ENCODE measurements around the gene APOO.

APOO gene

GRCh38 chrX:23803931-23804381 is 103.8 kb downstream of the APOO start:
- TF ChIP-seq, protein P1, sequence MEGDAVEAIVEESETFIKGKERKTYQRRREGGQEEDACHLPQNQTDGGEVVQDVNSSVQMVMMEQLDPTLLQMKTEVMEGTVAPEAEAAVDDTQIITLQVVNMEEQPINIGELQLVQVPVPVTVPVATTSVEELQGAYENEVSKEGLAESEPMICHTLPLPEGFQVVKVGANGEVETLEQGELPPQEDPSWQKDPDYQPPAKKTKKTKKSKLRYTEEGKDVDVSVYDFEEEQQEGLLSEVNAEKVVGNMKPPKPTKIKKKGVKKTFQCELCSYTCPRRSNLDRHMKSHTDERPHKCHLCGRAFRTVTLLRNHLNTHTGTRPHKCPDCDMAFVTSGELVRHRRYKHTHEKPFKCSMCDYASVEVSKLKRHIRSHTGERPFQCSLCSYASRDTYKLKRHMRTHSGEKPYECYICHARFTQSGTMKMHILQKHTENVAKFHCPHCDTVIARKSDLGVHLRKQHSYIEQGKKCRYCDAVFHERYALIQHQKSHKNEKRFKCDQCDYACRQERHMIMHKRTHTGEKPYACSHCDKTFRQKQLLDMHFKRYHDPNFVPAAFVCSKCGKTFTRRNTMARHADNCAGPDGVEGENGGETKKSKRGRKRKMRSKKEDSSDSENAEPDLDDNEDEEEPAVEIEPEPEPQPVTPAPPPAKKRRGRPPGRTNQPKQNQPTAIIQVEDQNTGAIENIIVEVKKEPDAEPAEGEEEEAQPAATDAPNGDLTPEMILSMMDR (IDR thresholded peaks at IDR 0.05; ENCODE audit: poor library complexity, severe bottlenecking), result no peak
- no peaks in the 10 kb centered on the region for H3K9me3 ChIP-seq (ENCODE audit: severe bottlenecking)
- H3K27ac ChIP-seq (ENCODE audit: poor library complexity, severe bottlenecking), result peak overlapping the region; percentile 94
- H3K4me3 ChIP-seq (ENCODE audit: severe bottlenecking), result no peak overlapping the region
- H3K36me3 ChIP-seq (ENCODE audit: low read depth), result no peaks in the 10 kb centered on the region
- H3K4me1 ChIP-seq (ENCODE audit: insufficient read depth, poor library complexity, severe bottlenecking), result peaks cover 34% of the 10 kb centered on the region
- peak; percentile 76 for ATAC-seq (ENCODE audit: low read depth)
- no peaks in the 10 kb centered on the region for H3K27me3 ChIP-seq (ENCODE audit: insufficient read depth, poor library complexity, severe bottlenecking)
- peak; percentile 49 for DNase-seq (ENCODE audit: low spot score)

DNA sequence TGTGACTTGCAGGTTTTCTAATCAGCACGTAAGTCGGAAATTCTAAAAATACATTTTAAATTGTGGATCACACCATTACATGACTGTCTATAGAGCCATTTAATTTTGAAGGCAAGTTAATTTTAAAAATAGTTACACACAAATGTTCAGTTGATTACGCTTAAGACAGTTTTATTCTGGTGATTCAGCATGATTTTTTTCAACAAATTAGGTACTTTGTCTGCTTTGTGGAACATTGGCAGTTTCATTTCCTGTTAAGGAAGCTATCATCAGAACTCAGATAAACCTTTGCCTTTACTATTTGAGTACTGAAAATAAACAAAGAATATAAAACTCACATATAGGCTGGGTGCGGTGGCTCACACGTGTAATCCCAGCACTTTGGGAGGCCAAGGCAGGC is 105.3 kb downstream of the APOO start:
- no peaks in the 10 kb centered on the region for H3K9me3 ChIP-seq (ENCODE audit: severe bottlenecking)
- no peaks in the 10 kb centered on the region for H3K27me3 ChIP-seq (ENCODE audit: insufficient read depth, poor library complexity, severe bottlenecking)
- no peak overlapping the region for H3K4me3 ChIP-seq (ENCODE audit: severe bottlenecking)
- H3K4me1 ChIP-seq (ENCODE audit: insufficient read depth, poor library complexity, severe bottlenecking), result peaks cover 38% of the 10 kb centered on the region
- TF ChIP-seq, protein P1 (IDR thresholded peaks at IDR 0.05; ENCODE audit: poor library complexity, severe bottlenecking), result no peak
- DNase-seq (ENCODE audit: low spot score) (no peak), ATAC-seq (ENCODE audit: low read depth) (no peak)
- no peaks in the 10 kb centered on the region for H3K36me3 ChIP-seq (ENCODE audit: low read depth)
- H3K27ac ChIP-seq (ENCODE audit: poor library complexity, severe bottlenecking), result peak overlapping the region; percentile 94

DNA sequence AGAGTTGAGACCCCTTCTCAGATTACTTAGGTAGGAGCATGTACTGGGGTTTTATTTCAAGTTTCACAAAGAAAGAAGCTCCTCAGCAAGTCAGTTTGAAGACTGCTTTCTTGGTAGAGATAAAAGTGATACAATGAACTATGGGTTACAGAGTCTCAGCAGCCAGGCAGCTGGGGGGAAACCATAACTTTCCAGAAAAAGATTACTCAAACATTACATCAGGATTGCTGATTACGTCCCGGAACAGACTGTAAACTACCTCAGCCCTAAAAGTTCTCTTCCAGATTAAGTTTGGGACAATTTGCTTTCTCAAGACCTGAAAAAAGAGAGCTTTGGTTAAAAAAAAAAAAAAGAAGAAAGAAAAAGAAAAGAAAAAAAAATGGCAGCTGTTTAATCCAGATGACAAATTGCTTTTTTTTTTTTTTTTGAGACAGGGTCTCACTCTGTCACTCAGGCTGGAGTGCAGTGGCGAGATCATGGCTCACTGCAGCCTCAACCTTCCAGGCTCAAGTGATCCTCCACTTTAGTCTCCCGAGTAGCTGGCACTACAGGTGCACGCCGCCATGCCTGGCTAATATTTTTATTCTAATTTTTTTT is 108.2 kb downstream of the APOO start:
- Histone ChIP-seq H3K9me3 (ENCODE audit: severe bottlenecking) (no peaks in the 10 kb centered on the region), H3K4me3 (ENCODE audit: severe bottlenecking) (no peak overlapping the region), H3K36me3 (ENCODE audit: low read depth) (no peaks in the 10 kb centered on the region), H3K4me1 (ENCODE audit: insufficient read depth, poor library complexity, severe bottlenecking) (peaks cover 42% of the 10 kb centered on the region), H3K27ac (ENCODE audit: poor library complexity, severe bottlenecking) (no peak overlapping the region), H3K27me3 (ENCODE audit: insufficient read depth, poor library complexity, severe bottlenecking) (no peaks in the 10 kb centered on the region)
- TF ChIP-seq, protein P1 (IDR thresholded peaks at IDR 0.05; ENCODE audit: poor library complexity, severe bottlenecking), result no peak
- ATAC-seq (ENCODE audit: low read depth), result no peak
- no peak for DNase-seq (ENCODE audit: low spot score)

DNA sequence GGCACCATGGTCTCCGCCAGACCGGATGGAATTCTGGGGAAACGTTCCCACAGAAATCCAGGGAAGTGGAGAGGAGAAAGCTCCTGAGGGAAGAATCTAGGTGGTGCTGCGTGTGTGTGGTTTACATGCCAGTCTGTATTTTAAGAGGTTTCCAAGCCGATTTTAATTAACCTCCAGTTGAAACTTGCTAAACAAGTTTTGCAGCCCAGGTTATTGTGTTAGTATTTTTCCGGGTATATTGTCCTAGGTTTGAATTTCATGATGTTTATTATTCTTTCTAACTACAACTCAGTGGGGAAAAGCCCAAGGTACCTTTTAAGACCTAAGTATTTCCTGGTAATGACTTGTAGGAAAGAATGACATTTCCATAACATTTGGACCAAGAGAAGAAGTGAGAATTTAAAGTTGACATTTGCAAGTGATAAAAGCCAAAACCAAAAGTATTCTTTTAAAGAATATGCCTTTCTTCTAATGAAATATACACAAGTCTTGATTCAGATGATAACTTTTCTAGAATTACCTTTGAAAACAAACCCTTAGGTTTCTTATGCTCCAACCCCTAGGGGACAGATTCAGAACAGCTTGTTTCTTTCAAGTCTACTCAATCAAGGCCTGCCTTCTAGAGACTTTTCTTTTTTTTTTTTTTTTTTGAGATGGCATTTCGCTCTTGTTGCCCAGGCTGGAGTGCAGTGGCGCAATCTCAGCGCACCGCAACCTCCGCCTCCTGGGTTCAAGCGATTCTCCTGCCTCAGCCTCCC is 110.2 kb downstream of the APOO start:
- DNase-seq (ENCODE audit: low spot score) (no peak), ATAC-seq (ENCODE audit: low read depth) (peak; percentile 37)
- Histone ChIP-seq H3K27ac (ENCODE audit: poor library complexity, severe bottlenecking) (peak overlapping the region; percentile 83), H3K36me3 (ENCODE audit: low read depth) (no peaks in the 10 kb centered on the region), H3K27me3 (ENCODE audit: insufficient read depth, poor library complexity, severe bottlenecking) (no peaks in the 10 kb centered on the region), H3K4me1 (ENCODE audit: insufficient read depth, poor library complexity, severe bottlenecking) (peaks cover 31% of the 10 kb centered on the region), H3K4me3 (ENCODE audit: severe bottlenecking) (no peak overlapping the region), H3K9me3 (ENCODE audit: severe bottlenecking) (no peaks in the 10 kb centered on the region)
- TF ChIP-seq, protein P1 (IDR thresholded peaks at IDR 0.05; ENCODE audit: poor library complexity, severe bottlenecking), result no peak

GRCh38 chrX:23795221-23795620 is 112.5 kb downstream of the APOO start:
- no peak overlapping the region for H3K4me3 ChIP-seq (ENCODE audit: severe bottlenecking)
- TF ChIP-seq, protein P1 (IDR thresholded peaks at IDR 0.05; ENCODE audit: poor library complexity, severe bottlenecking), result no peak
- H3K4me1 ChIP-seq (ENCODE audit: insufficient read depth, poor library complexity, severe bottlenecking), result peaks cover 32% of the 10 kb centered on the region
- H3K27me3 ChIP-seq (ENCODE audit: insufficient read depth, poor library complexity, severe bottlenecking), result no peaks in the 10 kb centered on the region
- ATAC-seq (ENCODE audit: low read depth) (no peak), DNase-seq (ENCODE audit: low spot score) (no peak)
- no peaks in the 10 kb centered on the region for H3K36me3 ChIP-seq (ENCODE audit: low read depth)
- H3K27ac ChIP-seq (ENCODE audit: poor library complexity, severe bottlenecking), result peak overlapping the region; percentile 83
- H3K9me3 ChIP-seq (ENCODE audit: severe bottlenecking), result no peaks in the 10 kb centered on the region

Measured in RWPE2 (cell line).